HuH-7.5 (cell line): Measurements from ENCODE around the gene R3HCC1L.
A peak's percentile ranks its signal among the peaks of the same experiment; 100 is the strongest.

ENCODE experiments used
- DNase-seq: peaks from one replicate; pipeline ENCODE4 v3.0.0; 2011; ENCODE audit warnings: low spot score

The R3HCC1L gene

DNA sequence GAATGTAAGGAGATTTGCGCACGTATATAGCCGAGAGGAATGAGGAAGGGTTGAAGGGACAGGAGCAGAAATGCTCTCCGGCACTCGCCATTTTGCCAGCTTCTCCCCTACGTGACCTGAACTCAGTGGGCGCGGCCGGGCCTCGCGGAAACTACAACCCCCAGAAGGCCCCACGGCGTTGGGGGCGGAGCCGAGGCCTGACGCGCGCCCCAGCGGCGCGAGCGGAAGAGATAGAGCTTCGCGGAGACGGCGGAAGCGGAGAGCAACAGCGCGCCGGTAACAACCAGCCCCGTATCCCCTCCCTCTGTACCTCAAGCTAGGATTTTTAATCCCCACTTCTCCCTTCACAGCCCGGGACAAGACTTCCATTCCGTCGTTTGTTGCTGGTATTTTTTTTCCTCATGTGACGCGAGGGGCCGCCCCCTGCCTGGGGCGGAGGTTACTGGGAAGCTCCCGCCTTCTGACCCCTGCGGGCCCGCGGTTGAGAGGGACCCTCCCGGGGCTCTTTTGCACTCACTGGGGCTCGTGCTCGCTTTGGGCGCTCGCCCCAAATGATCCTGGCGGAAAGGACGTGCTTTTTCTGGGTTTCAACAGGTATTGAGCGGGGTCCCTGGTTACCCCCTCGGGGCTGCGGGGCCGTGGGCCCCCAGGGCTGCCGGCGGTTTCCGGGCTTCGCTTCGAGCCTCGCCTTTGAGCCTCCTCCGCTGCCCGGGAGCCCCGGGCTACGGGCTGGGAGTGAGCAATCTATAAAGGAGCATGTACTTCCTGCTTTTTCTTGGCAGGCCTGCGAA is at the start of gene R3HCC1L:
Gene R3HCC1L, plus strand, starts transcription at position 227 of the 791 bp plus-strand sequence. CDS start 73,458 bp downstream, outside the sequence.
- peak; percentile 61 for DNase-seq

DNA sequence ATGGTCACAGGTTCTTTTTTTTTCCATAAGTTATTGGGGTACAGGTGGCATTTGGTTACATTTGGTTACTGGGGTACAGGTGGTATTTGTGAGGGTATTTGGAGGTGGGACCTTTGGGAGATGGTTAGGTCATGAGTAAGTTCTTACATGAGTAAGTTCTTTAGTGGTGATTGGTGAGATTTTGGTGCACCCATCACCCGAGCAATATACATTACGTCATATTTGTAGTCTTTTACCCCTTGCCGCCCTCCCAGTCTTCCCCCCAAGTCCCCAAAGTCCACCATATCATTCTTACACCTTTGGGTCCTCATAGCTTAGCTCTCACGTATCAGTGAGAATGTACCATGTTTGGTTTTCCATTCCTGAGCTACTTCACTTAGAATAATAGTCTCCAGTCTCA is 49.2 kb upstream of the R3HCC1L start:
- no peak for DNase-seq

DNA sequence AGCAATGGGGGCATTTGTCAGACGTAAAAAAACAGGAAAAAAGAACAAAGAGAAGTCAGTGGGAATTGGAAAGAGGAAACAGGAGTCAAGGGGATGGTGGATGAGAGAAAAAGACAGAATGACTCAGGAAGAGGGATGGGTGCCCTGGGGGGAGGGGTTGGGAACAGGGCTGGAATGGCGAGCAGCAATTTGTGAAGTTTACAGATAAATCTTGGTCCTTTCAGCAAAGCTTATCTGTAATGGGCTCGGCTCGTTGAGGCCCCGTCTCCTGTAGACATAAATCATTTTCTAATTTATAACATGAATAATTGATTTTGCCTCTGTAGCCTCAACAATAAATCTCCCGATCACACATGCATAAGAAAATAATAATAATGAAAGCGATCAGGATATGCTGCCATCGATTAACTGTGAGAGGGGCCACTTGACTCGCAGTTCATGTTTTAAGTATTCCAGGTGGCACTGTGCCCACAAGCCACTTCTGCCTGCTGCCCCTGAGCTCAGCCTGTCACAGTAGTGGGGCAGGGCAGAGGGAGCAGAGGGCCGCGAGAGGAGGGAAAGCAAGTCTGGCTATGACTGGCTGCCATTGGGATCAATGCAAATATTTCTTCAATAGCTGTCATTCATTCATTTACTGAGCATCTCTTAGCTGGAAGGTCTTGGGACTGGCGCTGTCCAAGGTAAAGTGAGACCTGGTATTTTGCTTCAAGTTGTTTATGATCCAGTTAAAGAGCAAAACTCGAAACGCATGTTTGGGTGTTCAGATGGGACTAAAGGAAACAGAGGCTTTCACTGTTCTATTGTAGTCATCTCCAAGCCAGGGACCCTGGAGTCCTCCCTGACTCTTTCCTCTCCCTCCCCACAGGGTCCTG is 47.4 kb upstream of the R3HCC1L start:
- DNase-seq, result no peak

DNA sequence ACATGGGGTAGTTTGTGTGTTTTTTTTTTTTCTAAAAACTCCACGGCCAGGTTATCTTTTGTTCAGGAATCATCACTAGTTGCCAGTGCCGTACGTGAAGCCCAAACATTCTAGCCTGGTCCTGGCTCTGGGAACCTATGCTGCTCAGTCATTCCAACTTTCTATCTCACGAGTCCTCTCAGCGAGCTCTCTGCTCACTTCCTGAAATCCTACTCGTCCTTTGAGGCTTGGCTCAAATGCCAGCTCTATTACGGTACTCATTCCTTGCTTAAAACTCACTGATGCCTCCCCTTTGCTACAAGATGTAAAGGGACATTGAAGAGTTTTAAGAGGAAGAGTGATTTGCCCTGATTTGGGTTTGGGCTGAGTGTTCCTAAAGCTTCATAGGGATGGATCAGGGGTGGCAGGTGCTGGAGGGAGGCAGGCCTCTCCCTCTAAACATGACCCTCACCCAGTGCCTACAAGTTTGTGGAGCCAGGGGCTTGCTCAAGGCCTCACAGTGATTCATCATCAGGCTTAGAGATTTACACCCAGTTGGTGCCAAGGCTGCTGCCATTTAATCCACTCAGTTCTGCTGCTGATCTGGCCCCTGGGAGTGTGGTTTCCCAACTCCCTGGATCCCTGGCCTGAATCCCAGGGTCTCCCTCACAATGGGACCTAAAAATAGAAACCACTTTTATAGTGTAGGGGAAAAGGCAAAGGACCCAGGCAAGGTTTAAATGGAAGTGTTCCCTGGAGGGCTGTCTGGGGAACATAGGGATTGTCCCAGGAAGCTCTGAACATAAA is 46.1 kb upstream of the R3HCC1L start:
- no peak for DNase-seq

DNA sequence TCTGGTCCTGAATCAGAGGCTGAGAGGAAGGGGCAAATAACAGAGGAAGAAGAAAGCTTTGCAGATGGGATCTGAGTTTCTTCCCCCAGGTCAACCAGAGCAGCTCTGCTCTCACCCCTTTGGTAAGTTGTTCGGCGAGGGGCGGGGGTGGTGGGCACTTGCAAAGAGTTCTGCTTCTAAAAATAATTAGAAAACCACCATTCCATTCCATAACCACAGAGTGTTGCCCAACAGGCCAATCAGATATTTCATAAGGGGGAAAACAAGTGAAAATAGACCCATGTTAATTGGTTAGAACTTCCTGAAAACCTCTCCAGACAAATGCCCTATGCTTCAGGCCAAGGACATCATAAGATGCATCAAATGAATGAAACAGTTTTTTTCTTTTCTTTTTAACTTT is 43.6 kb upstream of the R3HCC1L start:
- no peak for DNase-seq

DNA sequence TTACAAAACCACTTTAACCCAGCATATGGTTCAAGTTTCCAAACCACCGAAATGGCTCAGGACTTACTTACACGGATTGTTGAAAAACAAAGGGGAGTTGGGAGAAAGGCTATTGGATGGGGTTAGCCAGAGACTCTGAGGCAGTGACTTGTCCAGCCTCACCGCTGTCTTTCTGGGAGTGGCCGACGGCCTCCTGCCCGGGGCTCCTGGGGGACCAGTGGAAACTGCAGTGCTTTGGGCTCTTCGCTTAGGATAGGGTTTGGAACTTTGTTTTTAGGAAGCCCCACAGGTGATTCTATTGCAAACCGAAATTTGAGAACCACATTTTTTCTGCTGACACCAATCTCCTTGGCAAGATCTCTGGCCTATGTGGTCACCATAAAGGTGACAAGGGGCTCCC is 38.1 kb upstream of the R3HCC1L start:
- DNase-seq, result no peak

DNA sequence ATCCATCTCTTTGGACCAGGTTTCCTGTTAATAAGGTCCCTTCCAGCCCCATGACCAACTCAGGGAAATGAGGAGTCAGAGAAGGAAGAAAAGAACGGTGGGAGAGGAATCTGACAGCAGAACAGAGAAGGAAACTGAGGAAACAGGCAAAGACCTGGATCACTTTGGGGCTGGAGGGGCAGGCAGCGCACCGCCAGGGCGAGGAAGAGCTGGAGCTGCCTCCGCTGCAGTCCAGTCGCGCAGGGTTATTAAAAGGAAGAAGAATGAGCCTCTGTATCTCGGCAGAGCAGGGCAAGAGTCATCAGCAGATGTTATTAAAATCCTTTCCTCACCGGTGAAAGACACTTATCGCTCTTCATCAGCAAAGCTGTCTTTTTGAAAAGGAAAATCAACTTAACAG is 37.7 kb upstream of the R3HCC1L start:
- DNase-seq, result no peak

DNA sequence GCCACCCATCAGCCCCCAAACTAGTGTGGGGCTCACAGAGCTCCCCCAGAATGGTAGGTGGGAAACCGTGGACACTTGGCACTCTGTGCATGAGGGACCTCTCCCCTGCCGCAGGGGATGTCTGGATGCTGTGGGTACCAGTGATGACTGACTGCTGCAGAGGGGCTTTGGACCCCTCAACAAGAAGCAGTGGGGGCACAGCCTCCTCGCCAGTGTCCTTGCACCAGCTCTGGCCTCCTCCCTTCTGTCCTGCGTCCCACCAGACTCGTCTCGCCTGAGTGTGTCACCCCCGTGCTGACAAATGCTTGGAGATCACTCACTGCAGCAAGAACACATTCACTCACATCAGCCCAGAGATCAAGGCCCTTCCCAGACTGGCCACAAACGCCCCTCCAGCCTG is 37.3 kb upstream of the R3HCC1L start:
- DNase-seq, result no peak

DNA sequence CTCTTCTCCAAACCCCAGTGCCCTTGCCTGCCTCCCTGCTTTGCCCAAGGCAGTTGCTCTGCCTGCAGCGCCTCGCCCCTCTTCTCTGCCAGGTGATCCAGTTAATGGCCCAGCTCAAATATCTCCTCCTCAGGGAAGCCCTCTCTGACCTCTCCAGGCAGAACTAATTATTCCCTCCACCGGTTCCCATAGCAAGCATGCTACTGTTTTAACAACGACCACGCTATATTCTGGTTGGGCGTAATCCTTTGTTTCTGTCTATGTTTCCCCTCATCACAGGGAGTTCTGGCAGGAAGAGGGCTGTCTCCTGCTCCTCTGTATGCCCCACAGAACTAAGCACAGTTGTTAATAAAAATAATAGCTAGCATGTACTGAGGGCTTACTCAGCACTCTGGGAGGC is 36.8 kb upstream of the R3HCC1L start:
- DNase-seq, result no peak

DNA sequence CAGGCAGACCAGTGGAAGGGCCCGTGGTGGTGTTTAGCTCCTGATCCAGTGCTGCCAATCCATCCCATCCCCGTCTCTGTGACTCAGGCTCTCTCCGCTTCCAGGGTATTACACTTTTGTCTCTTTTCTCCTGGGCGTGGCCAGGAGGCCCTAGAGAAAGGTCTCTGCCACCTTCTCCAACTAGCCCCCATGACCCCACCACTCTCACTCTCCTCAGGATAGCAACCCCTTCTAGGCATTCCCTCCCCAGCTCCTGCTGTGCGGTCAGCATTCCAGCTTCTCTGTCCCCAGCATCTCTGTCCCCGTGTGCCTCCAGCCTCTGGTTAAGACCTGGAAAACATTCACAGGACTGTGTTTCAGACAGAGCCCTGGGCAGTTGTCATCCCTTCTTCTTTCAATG is 36.2 kb upstream of the R3HCC1L start:
- no peak for DNase-seq

DNA sequence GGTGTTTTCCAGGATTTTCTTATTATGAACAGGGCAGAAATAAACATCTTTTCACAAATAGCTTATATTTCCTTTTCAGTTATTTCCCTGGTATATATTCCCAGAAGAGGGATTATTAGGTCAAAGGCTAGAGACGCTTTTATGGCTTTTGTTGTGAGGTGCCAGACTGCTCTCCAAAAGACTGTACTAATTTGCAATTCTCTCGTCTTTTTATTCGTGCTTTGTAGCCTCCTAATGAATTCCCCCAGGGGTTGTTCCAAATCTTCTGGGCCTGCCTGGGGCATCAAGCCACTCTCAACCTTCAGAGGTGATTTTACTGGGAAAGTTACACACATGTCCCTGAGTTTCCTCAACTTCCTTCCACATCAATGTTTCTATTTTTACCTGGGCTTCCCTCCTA is 34.0 kb upstream of the R3HCC1L start:
- no peak for DNase-seq

DNA sequence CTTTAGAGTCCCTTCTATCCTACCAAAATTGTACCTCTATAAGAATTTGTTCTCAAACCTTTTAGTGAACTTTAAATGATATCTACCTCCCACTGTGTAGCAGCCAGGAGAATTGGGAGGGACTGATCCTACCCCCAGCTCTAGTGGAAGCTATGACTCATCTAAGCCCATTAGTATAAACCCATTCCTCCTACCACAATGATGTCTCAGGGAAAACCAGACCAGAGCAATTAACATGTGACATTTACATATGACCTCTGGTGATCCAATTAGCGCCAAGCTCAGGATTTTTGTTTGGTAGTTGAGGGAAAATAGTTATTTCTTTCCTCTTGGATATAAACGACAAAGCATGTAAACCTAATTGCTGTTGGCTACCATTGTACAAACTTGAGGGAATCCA is 33.1 kb upstream of the R3HCC1L start:
- no peak for DNase-seq

DNA sequence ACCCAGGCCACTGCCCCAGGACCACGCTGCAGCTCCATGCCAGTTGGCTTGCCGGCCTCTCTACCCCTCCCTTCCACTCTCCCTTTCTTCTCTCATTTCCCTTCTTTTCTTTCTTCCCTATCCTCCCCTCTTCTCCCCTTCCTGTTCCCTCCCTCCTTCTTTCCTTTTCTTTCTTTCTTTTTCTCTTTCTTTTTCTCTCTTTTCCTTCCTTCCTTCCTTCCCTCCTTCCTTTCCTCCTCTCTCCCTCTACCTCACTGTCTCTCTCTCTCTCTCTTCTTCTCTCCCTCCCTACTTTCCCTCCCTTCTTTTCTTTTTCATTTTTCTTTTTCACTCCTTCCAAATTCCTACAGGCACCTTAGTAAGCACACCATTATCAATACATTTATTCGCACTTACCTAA is 30.3 kb upstream of the R3HCC1L start:
- no peak for DNase-seq

DNA sequence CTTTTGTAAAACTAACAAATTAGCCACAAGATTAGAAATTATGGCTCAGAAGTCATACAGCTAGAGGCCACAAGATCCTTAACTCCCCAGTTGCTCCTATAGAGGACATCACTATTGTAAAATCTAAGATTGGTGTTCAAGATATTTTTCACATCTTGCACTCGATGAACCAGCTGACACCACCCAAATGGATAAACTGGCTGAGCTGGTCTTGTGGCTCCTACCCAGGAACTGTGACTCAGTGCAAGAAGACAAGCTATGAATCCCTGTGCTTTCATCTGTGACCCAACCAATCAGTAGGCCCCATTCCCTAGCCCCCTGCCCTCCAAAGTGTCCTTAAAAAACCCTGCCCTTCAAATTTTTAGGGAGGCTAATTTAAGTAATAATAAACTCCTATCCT is 27.9 kb upstream of the R3HCC1L start:
- no peak for DNase-seq

DNA sequence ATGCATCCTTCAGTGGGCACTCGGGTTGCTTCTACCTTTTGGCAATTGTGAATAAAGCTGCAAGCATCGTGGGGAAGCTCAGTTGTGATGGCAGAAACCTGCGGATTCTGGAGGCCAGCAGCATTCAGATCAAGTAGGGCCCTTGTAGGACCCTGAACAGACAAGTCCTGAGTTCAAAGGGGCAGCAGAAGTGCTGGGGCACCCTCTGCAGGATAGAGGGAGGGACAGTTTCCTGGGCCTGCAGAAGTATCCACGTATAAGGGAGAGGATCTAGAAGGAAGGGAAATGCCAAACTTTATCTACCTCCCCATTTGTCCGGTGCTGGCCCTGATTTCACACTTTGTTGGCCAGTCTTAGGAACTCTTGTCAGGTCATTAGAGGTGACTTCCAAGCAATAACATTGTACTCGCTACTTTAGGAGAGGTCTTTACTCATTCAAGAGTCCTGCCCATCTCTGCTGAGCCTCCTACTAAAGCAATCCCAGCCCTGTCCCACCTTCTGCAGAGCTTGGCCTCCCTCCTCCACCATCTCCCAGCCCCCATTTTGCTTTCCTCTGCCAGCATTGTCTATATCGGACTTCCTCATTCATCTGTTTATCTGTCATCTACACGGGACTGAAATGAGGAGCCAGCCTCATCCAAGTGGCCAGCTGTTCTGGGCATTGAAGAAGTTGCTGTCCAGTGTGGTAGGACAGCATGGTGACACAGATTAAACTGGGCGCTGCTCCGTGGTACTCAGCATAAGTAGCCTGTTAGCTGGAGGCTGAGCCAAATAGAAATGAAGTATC is 26.6 kb upstream of the R3HCC1L start:
- DNase-seq, result no peak

DNA sequence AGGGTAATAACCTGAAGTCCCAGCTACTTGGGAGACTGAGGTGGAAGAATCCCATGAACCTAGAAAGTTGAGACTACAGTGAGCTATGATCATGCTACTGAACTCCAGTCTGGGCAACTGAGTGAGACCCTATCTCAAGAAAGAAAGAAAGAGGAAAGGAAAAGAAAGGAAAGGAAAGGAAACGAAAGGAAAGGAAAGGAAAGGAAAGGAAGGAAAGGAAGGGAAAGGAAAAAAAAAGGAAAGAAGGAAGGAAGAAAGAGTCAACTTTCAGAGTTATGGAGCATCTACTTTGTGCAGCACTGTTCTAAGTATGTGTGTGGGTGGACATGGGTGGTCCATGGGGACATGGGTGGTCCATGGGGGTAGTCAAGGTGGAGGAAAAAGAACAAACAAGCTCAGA is 24.1 kb upstream of the R3HCC1L start:
- no peak for DNase-seq

DNA sequence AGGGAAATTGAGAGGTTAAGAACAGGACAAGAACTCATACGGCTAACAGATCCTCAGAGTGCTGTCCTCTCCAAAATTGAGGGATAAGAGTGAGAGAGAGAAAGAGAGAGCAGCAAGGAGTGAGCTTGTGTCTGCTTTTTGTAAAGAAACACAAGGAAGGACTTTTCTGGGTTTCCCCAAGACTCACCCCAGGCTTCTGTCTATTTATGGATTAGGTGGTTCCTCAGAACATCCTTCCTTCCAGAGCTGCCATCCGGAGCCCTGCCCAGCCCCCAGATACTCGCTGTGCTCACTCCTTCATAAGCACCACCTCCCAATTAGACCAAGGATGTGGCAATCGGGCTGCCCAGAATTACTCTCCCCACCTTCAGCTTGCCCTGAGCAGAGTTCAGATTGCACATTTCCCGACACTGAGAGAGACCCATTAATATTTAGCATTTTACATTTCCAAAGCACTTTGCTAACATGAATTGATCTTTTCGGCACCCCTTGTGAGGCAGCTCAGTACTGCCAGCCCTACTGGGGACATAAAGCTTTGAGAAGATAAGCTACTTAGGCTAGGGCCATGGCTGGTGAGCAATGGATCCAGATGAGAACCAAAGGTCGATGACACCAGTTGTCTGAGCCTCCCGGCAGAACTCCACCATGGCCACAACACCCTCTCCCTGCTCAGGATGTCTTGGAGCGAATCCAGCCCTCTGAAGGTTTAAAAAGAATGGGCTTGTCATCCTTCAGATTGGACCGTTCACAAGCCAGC is 19.2 kb upstream of the R3HCC1L start:
- no peak for DNase-seq

DNA sequence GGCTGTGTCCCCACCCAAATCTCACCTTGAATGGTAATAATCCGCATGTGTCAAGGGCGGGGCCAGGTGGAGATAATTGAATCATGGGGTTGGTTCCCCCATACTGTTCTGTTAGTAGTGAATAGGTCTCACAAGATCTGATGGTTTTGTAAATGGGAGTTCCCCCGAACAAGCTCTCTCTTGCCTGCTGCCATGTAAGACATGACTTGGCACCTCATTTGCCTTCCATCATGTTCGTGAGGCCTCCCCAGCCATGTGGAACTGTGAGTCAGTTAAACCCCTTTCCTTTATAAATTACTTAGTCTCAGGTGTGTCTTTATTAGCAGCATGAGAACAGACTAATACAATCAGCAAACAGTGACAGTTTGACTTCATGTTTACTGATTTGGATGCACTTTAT is 14.6 kb upstream of the R3HCC1L start:
- no peak for DNase-seq

DNA sequence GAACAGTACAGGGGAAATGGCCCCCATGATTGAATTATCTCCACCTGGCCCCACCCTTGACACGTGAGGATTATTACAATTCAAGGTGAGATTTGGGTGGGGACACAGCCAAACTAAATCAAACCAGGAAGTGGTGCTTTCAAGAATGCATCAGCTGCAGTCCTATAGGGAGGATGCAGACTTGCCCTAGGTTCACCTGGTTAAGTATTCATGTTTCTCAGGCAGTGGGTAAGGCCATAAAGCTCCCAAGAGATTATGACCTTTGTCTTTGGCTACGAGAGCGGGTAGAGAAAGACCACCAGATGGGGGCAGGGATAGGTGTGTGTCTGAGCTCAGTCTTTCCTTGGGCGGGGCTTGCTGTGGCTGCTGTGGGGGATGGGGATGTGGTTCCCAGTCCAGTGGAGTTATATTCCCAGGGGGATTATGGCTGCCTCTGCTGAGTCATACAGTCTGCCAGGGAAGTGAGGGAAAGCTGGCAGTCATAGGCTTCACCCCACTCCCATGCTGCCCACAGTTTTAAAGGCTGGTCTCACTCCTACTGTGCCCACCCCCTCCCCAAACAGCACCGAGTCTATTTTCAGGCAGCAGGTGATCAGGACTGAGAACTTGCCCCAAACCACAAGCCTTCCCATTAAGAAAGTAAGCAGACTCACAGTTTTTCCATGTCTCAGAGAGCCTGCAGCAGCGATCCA is 8.4 kb upstream of the R3HCC1L start:
- DNase-seq, result no peak

DNA sequence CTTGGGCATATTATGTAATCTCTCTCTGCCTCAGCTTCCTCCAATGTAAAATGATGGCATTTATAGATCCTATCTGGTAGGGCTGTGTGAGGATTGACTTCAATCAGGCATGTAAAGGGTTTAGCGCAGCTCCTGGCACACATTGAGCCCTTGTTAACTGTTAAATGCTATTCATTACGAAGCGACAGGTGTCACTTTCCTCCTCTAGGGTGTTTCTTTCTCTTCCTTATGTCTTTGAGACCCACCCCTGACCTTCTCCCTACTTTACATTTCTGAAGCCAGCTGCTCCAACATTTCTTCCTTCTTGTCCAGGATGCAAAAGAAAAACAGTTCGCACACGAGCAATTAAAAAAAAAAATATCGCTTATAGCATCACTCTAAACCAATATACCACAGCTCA is 5.7 kb upstream of the R3HCC1L start:
- DNase-seq, result no peak
